Naive thymus-derived CD8-positive, alpha-beta T cell (primary cell): ENCODE results near the gene SMTN. TPM values are rescaled to one million over a fixed set of nuclear protein-coding genes. Genes with fewer than 3 reads are reported as not detected.
"Not testable (repeated sequence)": the region's sequence is repeated elsewhere in the genome, so short reads cannot be mapped to it uniquely, and the experiment has no call there.

Experiments
- ATAC-seq, 2 donors: fragments of 150-1000 bp; cut with Tn5 transposase in 1 of 2; sonication (Bioruptor Pico), chemical (Tn5 transposase) in 1 of 2; 1 replicate in 1 of 2; 2 replicates in 1 of 2; pipeline ENCODE4 v1.10.0; 2021; ENCODE audit warnings: mild to moderate bottlenecking in 2 of 2, moderate library complexity in 2 of 2
- POLR2A ChIA-PET: fragments of 350-600 bp; sonication (Branson Sonifier 250); formaldehyde crosslinking; loops from one replicate; lab custom pipeline; 2021; ENCODE audit warnings: antibody characterized with exemption; lab: Charles Lee
- DNase-seq, 10 donors: peaks; one replicate each; pipeline versions ENCODE4 v3.0.0 to v3.0.0-alpha.2; 2020 to 2022
- H3K27ac Mint-ChIP-seq, 10 donors: one replicate each; pipeline ENCODE4 v1.8.0; 2020 to 2022; ENCODE audit warnings: mild to moderate bottlenecking in 10 of 10, mixed read lengths in 10 of 10, moderate library complexity in 4 of 10, inconsistent platforms in 1 of 10
- H3K27me3 Mint-ChIP-seq, 5 donors: one replicate each; pipeline ENCODE4 v1.8.0; 2021 to 2022; ENCODE audit warnings: mixed read lengths in 5 of 5
- H3K36me3 Mint-ChIP-seq, 3 donors: one replicate each; pipeline ENCODE4 v1.8.0; 2020 to 2022; ENCODE audit warnings: mixed read lengths in 3 of 3, mild to moderate bottlenecking in 2 of 3, inconsistent platforms in 1 of 3
- H3K4me1 Mint-ChIP-seq, 4 donors: one replicate each; pipeline ENCODE4 v1.8.0; 2021 to 2022; ENCODE audit warnings: mixed read lengths in 4 of 4
- H3K4me3 Mint-ChIP-seq, 10 donors: one replicate each; pipeline ENCODE4 v1.8.0; 2020 to 2022; ENCODE audit warnings: mild to moderate bottlenecking in 10 of 10, mixed read lengths in 10 of 10, moderate library complexity in 6 of 10, inconsistent platforms in 1 of 10
- H3K9me3 Mint-ChIP-seq, 9 donors: one replicate each; pipeline ENCODE4 v1.8.0; 2020 to 2022; ENCODE audit warnings: mixed read lengths in 9 of 9, mild to moderate bottlenecking in 3 of 9, inconsistent platforms in 1 of 9, moderate library complexity in 1 of 9
- polyA plus RNA-seq, 3 donors: library from polyadenylated mRNA; unstranded; fragments of 300-500 nt; fragmentation: Illumina TruSeq; gene quantifications; one replicate each; pipeline ENCODE4 v1.2.3, GENCODE V29; 2021
- total RNA-seq, 8 experiments: library from RNA in 2 of 8; stranded (reverse) in 2 of 8; gene quantifications; one replicate each; pipeline ENCODE4 v1.2.3 and lab custom pipeline; 2021 to 2026

Gene SMTN
- total and polyA plus RNA-seq, 5 experiments from 2014 or later = 1.1 to 4.5 (median 2.0) TPM; not detected in 1

GRCh38 chr22:31103899-31104694 lies 23.0 kb downstream of the SMTN start:
- Mint-ChIP-seq H3K27me3 (no peaks in the 10 kb centered on the region), H3K4me3 (peak overlapping the region in 1 of 10 donors; percentile 66), H3K27ac (peak overlapping the region in 2 of 10 donors; percentile 23 to 34), H3K36me3 (peaks cover 0 to 3% (median 0%) of the 10 kb centered on the region in 3 donors), H3K4me1 (peaks cover 19 to 27% (median 21%) of the 10 kb centered on the region in 4 donors), H3K9me3 (no peaks in the 10 kb centered on the region)
- DNase-seq (peak in 1 of 10 donors; percentile 54), ATAC-seq (no peak)
- POLR2A ChIA-PET = interaction anchor here (1.0 to 1.3 kb wide), 2 partner anchors 19 to 135 kb away, joined by 3 to 4 read pairs; partner anchors contain the start of genes MORC2 and TUG1

GRCh38 chr22:31104869-31105268 lies 23.8 kb downstream of the SMTN start:
- H3K27ac Mint-ChIP-seq = no peak overlapping the region
- peaks cover 0 to 3% (median 0%) of the 10 kb centered on the region in 3 donors for H3K36me3 Mint-ChIP-seq
- no peak for ATAC-seq
- H3K27me3 Mint-ChIP-seq = no peaks in the 10 kb centered on the region
- H3K4me3 Mint-ChIP-seq = peak overlapping the region in 1 of 10 donors; percentile 95
- H3K4me1 Mint-ChIP-seq = peaks cover 19 to 27% (median 21%) of the 10 kb centered on the region in 4 donors
- POLR2A ChIA-PET = interaction anchor here (1.0 to 1.3 kb wide), 2 partner anchors 20 to 136 kb away, joined by 3 to 4 read pairs; partner anchors contain the start of genes MORC2 and TUG1
- peak in 1 of 10 donors; percentile 10 for DNase-seq
- no peaks in the 10 kb centered on the region for H3K9me3 Mint-ChIP-seq

- DNase-seq (no peak), ATAC-seq (no peak)
- Mint-ChIP-seq H3K4me1 (peaks cover 18 to 27% (median 21%) of the 10 kb centered on the region in 4 donors), H3K4me3 (peak overlapping the region in 7 of 10 donors; percentile 7 to 97 (median 92)), H3K9me3 (no peaks in the 10 kb centered on the region), H3K27ac (peak overlapping the region in 8 of 10 donors; percentile 13 to 97 (median 72)), H3K27me3 (no peaks in the 10 kb centered on the region), H3K36me3 (peaks cover 0 to 3% (median 0%) of the 10 kb centered on the region in 3 donors)
- POLR2A ChIA-PET = interaction anchor here (1.0 to 1.3 kb wide), 2 partner anchors 21 to 137 kb away, joined by 3 to 4 read pairs; partner anchors contain the start of genes MORC2 and TUG1
Measured at GRCh38 chr22:31105282-31105929, 24.3 kb downstream of the SMTN start.

GRCh38 chr22:31106001-31106571 lies 25.0 kb downstream of the SMTN start:
- Mint-ChIP-seq H3K27ac (peak overlapping the region; percentile 68 to 97 (median 94)), H3K27me3 (no peaks in the 10 kb centered on the region), H3K4me3 (peak overlapping the region; percentile 90 to 97 (median 95)), H3K4me1 (peaks cover 18 to 27% (median 21%) of the 10 kb centered on the region in 4 donors), H3K9me3 (no peaks in the 10 kb centered on the region), H3K36me3 (peaks cover 0 to 3% (median 0%) of the 10 kb centered on the region in 3 donors)
- no peak for ATAC-seq
- no peak for DNase-seq
- POLR2A ChIA-PET = interaction anchor here (1.7 to 2.4 kb wide), 4 partner anchors 22 to 137 kb away, joined by 5 to 11 read pairs (median 10); partner anchors contain the start of genes RNF185 and TUG1

GRCh38 chr22:31106731-31107177 lies 25.6 kb downstream of the SMTN start:
- no peaks in the 10 kb centered on the region for H3K9me3 Mint-ChIP-seq
- H3K4me1 Mint-ChIP-seq = peaks cover 18 to 27% (median 21%) of the 10 kb centered on the region in 4 donors
- H3K27ac Mint-ChIP-seq = peak overlapping the region; percentile 82 to 97 (median 94)
- POLR2A ChIA-PET = interaction anchor here (0.8 to 2.4 kb wide), 12 partner anchors 11 to 524 kb away, joined by 3 to 11 read pairs (median 5); partner anchors contain the start of genes PIK3IP1, RNF185 and TUG1
- H3K27me3 Mint-ChIP-seq = no peaks in the 10 kb centered on the region
- H3K4me3 Mint-ChIP-seq = peak overlapping the region; percentile 90 to 97 (median 95)
- H3K36me3 Mint-ChIP-seq = peaks cover 0 to 3% (median 0%) of the 10 kb centered on the region in 3 donors
- ATAC-seq (no peak), DNase-seq (no peak)

GRCh38 chr22:31107178-31107893 lies 26.2 kb downstream of the SMTN start, which contains the start of gene SELENOM:
SELENOM (minus strand) TSS chr22:31107568; CDS start chr22:31107505, 63 bp downstream.
- H3K27me3 Mint-ChIP-seq = no peaks in the 10 kb centered on the region
- H3K27ac Mint-ChIP-seq = peak within 1 kb of the TSS; percentile 86 to 97 (median 94)
- POLR2A ChIA-PET = interaction anchor here (0.7 to 2.4 kb wide), 15 partner anchors 11 to 523 kb away, joined by 3 to 11 read pairs (median 5); partner anchors contain the start of genes PIK3IP1, RNF185 and TUG1
- H3K9me3 Mint-ChIP-seq = no peaks in the 10 kb centered on the region
- H3K36me3 Mint-ChIP-seq = peaks cover 0 to 3% (median 0%) of the 10 kb centered on the region in 3 donors
- H3K4me3 Mint-ChIP-seq = peak within 1 kb of the TSS; percentile 90 to 97 (median 95)
- DNase-seq (peak; percentile 77 to 92 (median 84)), ATAC-seq (peak; percentile 89 to 90)
- peaks cover 18 to 27% (median 21%) of the 10 kb centered on the region in 4 donors for H3K4me1 Mint-ChIP-seq

- peaks cover 18 to 27% (median 21%) of the 10 kb centered on the region in 4 donors for H3K4me1 Mint-ChIP-seq
- H3K4me3 Mint-ChIP-seq = peak overlapping the region; percentile 90 to 97 (median 95)
- POLR2A ChIA-PET = interaction anchor here (0.7 to 2.4 kb wide), 15 partner anchors 12 to 523 kb away, joined by 3 to 11 read pairs (median 5); partner anchors contain the start of genes PIK3IP1, RNF185 and TUG1
- peak overlapping the region; percentile 86 to 97 (median 94) for H3K27ac Mint-ChIP-seq
- DNase-seq (peak in 1 of 10 donors; percentile 66), ATAC-seq (peak; percentile 32 to 41)
- H3K27me3 Mint-ChIP-seq = no peaks in the 10 kb centered on the region
- H3K36me3 Mint-ChIP-seq = peaks cover 0 to 3% (median 0%) of the 10 kb centered on the region in 3 donors
- no peaks in the 10 kb centered on the region for H3K9me3 Mint-ChIP-seq
Measured at GRCh38 chr22:31107894-31108218, 26.7 kb downstream of the SMTN start.

- H3K27me3 Mint-ChIP-seq, H3K4me3 Mint-ChIP-seq, H3K27ac Mint-ChIP-seq, H3K4me1 Mint-ChIP-seq, POLR2A ChIA-PET, ATAC-seq, DNase-seq, H3K36me3 Mint-ChIP-seq, H3K9me3 Mint-ChIP-seq: not testable (repeated sequence)
Measured at GRCh38 chr22:31112547-31113091, 31.5 kb downstream of the SMTN start.

GRCh38 chr22:31118046-31118820 lies 37.1 kb downstream of the SMTN start:
- Mint-ChIP-seq H3K4me3 (no peak overlapping the region), H3K27ac (no peak overlapping the region), H3K36me3 (no peaks in the 10 kb centered on the region), H3K9me3 (no peaks in the 10 kb centered on the region), H3K4me1 (no peaks in the 10 kb centered on the region), H3K27me3 (no peaks in the 10 kb centered on the region)
- POLR2A ChIA-PET = no interaction called here
- DNase-seq (no peak), ATAC-seq (no peak)

GRCh38 chr22:31119026-31119717 lies 38.1 kb downstream of the SMTN start:
- ATAC-seq = no peak
- Mint-ChIP-seq H3K27ac (peak overlapping the region in 2 of 10 donors; percentile 19 to 38), H3K4me1 (no peaks in the 10 kb centered on the region), H3K4me3 (no peak overlapping the region), H3K36me3 (no peaks in the 10 kb centered on the region), H3K9me3 (no peaks in the 10 kb centered on the region), H3K27me3 (no peaks in the 10 kb centered on the region)
- POLR2A ChIA-PET = no interaction called here
- peak in 1 of 10 donors; percentile 11 for DNase-seq
